H9 (cell line): Measurements from ENCODE around the gene PPP1R16B. TPM values are rescaled to one million over a fixed set of nuclear protein-coding genes. Genes with fewer than 3 reads are reported as not detected.

Experiments
- DNase-seq: peaks from one replicate; pipeline ENCODE4 v3.0.0-alpha.2; 2017
- H2AFZ ChIP-seq: one replicate; pipeline ENCODE4 v1.6.1; 2013; ENCODE audit warnings: mild to moderate bottlenecking, low read length, control low read depth, moderate library complexity
- H2AK5ac ChIP-seq: 2 replicates; pipeline ENCODE4 v1.6.1; 2013; ENCODE audit warnings: low read length, control low read depth, mixed read lengths; ENCODE audit not compliant: insufficient read length
- H2BK120ac ChIP-seq: one replicate; pipeline ENCODE4 v1.6.1; 2013; ENCODE audit warnings: low read depth, mild to moderate bottlenecking, low read length, control low read depth, inconsistent platforms; ENCODE audit not compliant: poor library complexity, severe bottlenecking
- H2BK12ac ChIP-seq: 2 replicates; pipeline ENCODE4 v1.6.1; 2013; ENCODE audit warnings: low read length, control low read depth, mixed read lengths, low read depth; ENCODE audit not compliant: insufficient read length
- H2BK15ac ChIP-seq: 2 replicates; pipeline ENCODE4 v1.6.1; 2013; ENCODE audit warnings: low read depth, low read length, control low read depth
- H2BK20ac ChIP-seq: one replicate; pipeline ENCODE4 v1.6.1; 2013; ENCODE audit warnings: low read depth, mild to moderate bottlenecking, low read length, control low read depth, inconsistent platforms; ENCODE audit not compliant: poor library complexity, severe bottlenecking
- H2BK5ac ChIP-seq: 2 replicates; pipeline ENCODE4 v1.6.1; 2013; ENCODE audit warnings: low read length, control low read depth, mixed read lengths; ENCODE audit not compliant: insufficient read length
- H3K14ac ChIP-seq: 2 replicates; pipeline ENCODE4 v1.6.1; 2013; ENCODE audit warnings: low read length, control low read depth; ENCODE audit not compliant: insufficient read depth
- H3K18ac ChIP-seq: 2 replicates; pipeline ENCODE4 v1.6.1; 2013; ENCODE audit warnings: low read depth, mild to moderate bottlenecking, mixed read lengths, low read length, control low read depth; ENCODE audit not compliant: insufficient read length
- H3K23ac ChIP-seq: 2 replicates; pipeline ENCODE4 v1.6.1; 2013; ENCODE audit warnings: low read length, control low read depth, mixed read lengths, low read depth; ENCODE audit not compliant: insufficient read length
- H3K23me2 ChIP-seq: 2 replicates; pipeline ENCODE4 v1.6.1; 2013; ENCODE audit warnings: low read depth, mild to moderate bottlenecking, mixed read lengths, low read length, control low read depth; ENCODE audit not compliant: insufficient read length, poor library complexity, severe bottlenecking
- H3K27ac ChIP-seq: 2 replicates; pipeline ENCODE4 v1.5.1; 2013; ENCODE audit warnings: low read length, control low read depth, mixed read lengths, low read depth; ENCODE audit not compliant: insufficient read length
- H3K27me3 ChIP-seq: 2 replicates; pipeline ENCODE4 v1.6.1; 2013; ENCODE audit warnings: low read length, control low read depth, inconsistent platforms; ENCODE audit not compliant: insufficient read depth
- H3K4ac ChIP-seq: 2 replicates; pipeline ENCODE4 v1.6.1; 2013; ENCODE audit warnings: low read depth, mild to moderate bottlenecking, control low read depth, inconsistent platforms, low read length, moderate library complexity
- H3K4me1 ChIP-seq: 2 replicates; pipeline ENCODE4 v1.6.1; 2013; ENCODE audit warnings: low read length, control low read depth, inconsistent platforms; ENCODE audit not compliant: insufficient read depth
- H3K4me2 ChIP-seq: 2 replicates; pipeline ENCODE4 v1.6.1; 2013; ENCODE audit warnings: low read length, control low read depth, mixed read lengths; ENCODE audit not compliant: insufficient read length, insufficient read depth
- H3K56ac ChIP-seq: 2 replicates; pipeline ENCODE4 v1.6.1; 2013; ENCODE audit warnings: low read depth, mild to moderate bottlenecking, mixed read lengths, low read length, control low read depth; ENCODE audit not compliant: insufficient read length
- H3K79me1 ChIP-seq: 2 replicates; pipeline ENCODE4 v1.6.1; 2013; ENCODE audit warnings: low read depth, mild to moderate bottlenecking, moderate library complexity, low read length, control low read depth, inconsistent platforms; ENCODE audit not compliant: insufficient read depth, poor library complexity, severe bottlenecking
- H3K79me2 ChIP-seq: 2 replicates; pipeline ENCODE4 v1.6.1; 2013; ENCODE audit warnings: low read length, control low read depth, inconsistent platforms; ENCODE audit not compliant: insufficient read depth
- H3K9ac ChIP-seq: 2 replicates; pipeline ENCODE4 v1.6.1; 2013; ENCODE audit warnings: low read length, control low read depth, mixed read lengths; ENCODE audit not compliant: insufficient read length; ENCODE audit errors: extremely low read depth
- H3K9me3 ChIP-seq: one replicate; pipeline ENCODE4 v1.6.1; 2013; ENCODE audit warnings: low read depth, low read length, inconsistent platforms; ENCODE audit not compliant: control insufficient read depth
- H3T11ph ChIP-seq: one replicate; pipeline ENCODE4 v1.6.1; 2013; ENCODE audit warnings: mild to moderate bottlenecking, low read length, control low read depth, inconsistent platforms
- H4K20me1 ChIP-seq: one replicate; pipeline ENCODE4 v1.6.1; 2013; ENCODE audit not compliant: control insufficient read depth, insufficient read length, insufficient read depth
- H4K5ac ChIP-seq: 2 replicates; pipeline ENCODE4 v1.6.1; 2013; ENCODE audit warnings: low read depth, mild to moderate bottlenecking, mixed read lengths, low read length, control low read depth; ENCODE audit not compliant: insufficient read length
- H4K8ac ChIP-seq: replicated peaks from 2 replicates; pipeline ENCODE4 v1.6.1; 2013; ENCODE audit warnings: low read length, control low read depth, mixed read lengths, low read depth; ENCODE audit not compliant: insufficient read length
- H4K91ac ChIP-seq: 2 replicates; pipeline ENCODE4 v1.6.1; 2013; ENCODE audit warnings: low read depth, mild to moderate bottlenecking, moderate library complexity, mixed read lengths, low read length, control low read depth; ENCODE audit not compliant: insufficient read length
- H3K27ac Mint-ChIP-seq, 3 experiments: 2 replicates in 2 of 3; 3 replicates in 1 of 3; pipeline ENCODE4 v1.8.0; 2020 to 2021; ENCODE audit warnings: mixed read lengths in 3 of 3, mild to moderate bottlenecking in 1 of 3, moderate library complexity in 1 of 3
- H3K27me3 Mint-ChIP-seq: 2 replicates; pipeline ENCODE4 v1.8.0; 2021; ENCODE audit warnings: low read depth, mild to moderate bottlenecking, moderate library complexity, mixed read lengths
- H3K36me3 Mint-ChIP-seq, 3 experiments: 2 replicates in 2 of 3; 3 replicates in 1 of 3; pipeline ENCODE4 v1.8.0; 2020 to 2021; ENCODE audit warnings: low read depth in 3 of 3, mixed read lengths in 3 of 3; ENCODE audit not compliant: insufficient read depth in 1 of 3
- H3K4me1 Mint-ChIP-seq, 2 experiments: 2 replicates each; pipeline ENCODE4 v1.8.0; 2020; ENCODE audit warnings: mixed read lengths in 2 of 2
- H3K4me3 Mint-ChIP-seq, 2 experiments: 2 replicates in 1 of 2; 3 replicates in 1 of 2; pipeline ENCODE4 v1.8.0; 2020 to 2021; ENCODE audit warnings: mild to moderate bottlenecking in 2 of 2, mixed read lengths in 2 of 2, moderate library complexity in 1 of 2
- H3K9me3 Mint-ChIP-seq, 2 experiments: 2 replicates in 1 of 2; 3 replicates in 1 of 2; pipeline ENCODE4 v1.8.0; 2020; ENCODE audit warnings: mild to moderate bottlenecking in 2 of 2, mixed read lengths in 2 of 2, moderate library complexity in 1 of 2
- WGBS: extraction: QIAGEN DNeasy Blood & Tissue Kit; methylation state at CpG from one replicate; pipeline ENCODE4 v1.1.7; 2013; ENCODE audit warnings: missing lambda C conversion rate, low lambda C conversion rate, mixed read lengths; ENCODE audit not compliant: insufficient read length; ENCODE audit errors: extremely low coverage; 5-methylcytosine and 5-hydroxymethylcytosine counted together
- total RNA-seq: library from RNA; stranded (reverse); gene quantifications from 2 replicates; pipeline ENCODE4 v1.2.1, GENCODE V29; 2021
- TF ChIP-seq, protein P1 (sequence below): fragments of 200-600 bp; sonication (generic); conservative IDR thresholded peaks from 3 replicates; pipeline ENCODE4 v1.8.0; 2021; ENCODE audit warnings: antibody characterized with exemption, mild to moderate bottlenecking

Gene PPP1R16B
- total RNA-seq, 1 experiment from 2014 or later: 8.2 TPM

DNA sequence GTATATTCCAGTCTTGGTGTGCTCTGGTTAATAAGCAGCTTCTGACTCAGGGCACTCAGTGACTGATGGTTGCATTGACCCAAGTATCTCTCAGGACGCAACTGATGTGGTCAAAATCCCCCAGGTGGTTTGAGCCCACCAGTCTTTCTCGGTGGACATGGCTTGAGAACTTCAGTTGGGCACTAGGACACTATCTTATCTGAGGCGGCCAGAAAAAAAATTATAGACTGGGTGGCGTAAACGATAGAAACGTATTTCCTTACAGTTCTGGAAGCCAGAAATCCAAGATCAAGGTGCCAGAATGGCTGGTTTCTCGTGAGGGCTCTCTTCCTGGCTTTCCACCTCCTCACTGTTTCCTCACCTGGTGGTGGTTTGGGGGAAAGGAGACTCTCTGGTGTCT is 52.2 kb downstream of the PPP1R16B start:
- no peak overlapping the region for H2AK5ac ChIP-seq
- H2AFZ ChIP-seq: no peak overlapping the region
- no peak overlapping the region for H3K23ac ChIP-seq
- no peaks in the 10 kb centered on the region for H3K23me2 ChIP-seq
- H3K4me1 ChIP-seq: no peaks in the 10 kb centered on the region
- H3K27ac ChIP-seq: no peak overlapping the region
- H3K79me2 ChIP-seq: no peaks in the 10 kb centered on the region
- H4K20me1 ChIP-seq: no peaks in the 10 kb centered on the region
- no peaks in the 10 kb centered on the region for H3K9me3 ChIP-seq
- no peak overlapping the region for H3K4me2 ChIP-seq
- H2BK20ac ChIP-seq: no peak overlapping the region
- no peak overlapping the region for H3K56ac ChIP-seq
- H3T11ph ChIP-seq: no peak overlapping the region
- Mint-ChIP-seq H3K4me1 (peaks cover 11 to 20% of the 10 kb centered on the region in 2 experiments), H3K27me3 (no peaks in the 10 kb centered on the region), H3K9me3 (no peaks in the 10 kb centered on the region; a peak in 1 of 5 replicates), H3K4me3 (no peak overlapping the region), H3K36me3 (no peaks in the 10 kb centered on the region; a peak in 2 of 7 replicates), H3K27ac (no peak overlapping the region)
- TF ChIP-seq, protein P1, sequence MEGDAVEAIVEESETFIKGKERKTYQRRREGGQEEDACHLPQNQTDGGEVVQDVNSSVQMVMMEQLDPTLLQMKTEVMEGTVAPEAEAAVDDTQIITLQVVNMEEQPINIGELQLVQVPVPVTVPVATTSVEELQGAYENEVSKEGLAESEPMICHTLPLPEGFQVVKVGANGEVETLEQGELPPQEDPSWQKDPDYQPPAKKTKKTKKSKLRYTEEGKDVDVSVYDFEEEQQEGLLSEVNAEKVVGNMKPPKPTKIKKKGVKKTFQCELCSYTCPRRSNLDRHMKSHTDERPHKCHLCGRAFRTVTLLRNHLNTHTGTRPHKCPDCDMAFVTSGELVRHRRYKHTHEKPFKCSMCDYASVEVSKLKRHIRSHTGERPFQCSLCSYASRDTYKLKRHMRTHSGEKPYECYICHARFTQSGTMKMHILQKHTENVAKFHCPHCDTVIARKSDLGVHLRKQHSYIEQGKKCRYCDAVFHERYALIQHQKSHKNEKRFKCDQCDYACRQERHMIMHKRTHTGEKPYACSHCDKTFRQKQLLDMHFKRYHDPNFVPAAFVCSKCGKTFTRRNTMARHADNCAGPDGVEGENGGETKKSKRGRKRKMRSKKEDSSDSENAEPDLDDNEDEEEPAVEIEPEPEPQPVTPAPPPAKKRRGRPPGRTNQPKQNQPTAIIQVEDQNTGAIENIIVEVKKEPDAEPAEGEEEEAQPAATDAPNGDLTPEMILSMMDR: no peak
- no peak overlapping the region for H4K8ac ChIP-seq
- no CpG with 5 or more reads among the region's 7 CpGs for WGBS
- no peak overlapping the region for H3K4ac ChIP-seq
- no peak overlapping the region for H2BK12ac ChIP-seq
- no peak overlapping the region for H2BK120ac ChIP-seq
- no peak overlapping the region for H4K91ac ChIP-seq
- no peak for DNase-seq
- no peak overlapping the region for H3K9ac ChIP-seq
- no peak overlapping the region for H3K18ac ChIP-seq
- no peak overlapping the region for H2BK5ac ChIP-seq
- no peaks in the 10 kb centered on the region for H3K27me3 ChIP-seq
- no peak overlapping the region for H4K5ac ChIP-seq
- H3K79me1 ChIP-seq: no peaks in the 10 kb centered on the region
- no peak overlapping the region for H3K14ac ChIP-seq
- H2BK15ac ChIP-seq: no peak overlapping the region
